Endodermal cell (in vitro differentiated cells): Measurements from ENCODE around the gene GPR107. TPM values are rescaled to one million over a fixed set of nuclear protein-coding genes. Genes with fewer than 3 reads are reported as not detected.

ENCODE experiments used
- DNase-seq: peaks from one replicate; pipeline ENCODE4 v3.0.0-alpha.2; 2017
- H3K27ac ChIP-seq: 2 replicates; pipeline ENCODE4 v1.5.1; 2013; ENCODE audit warnings: mild to moderate bottlenecking, low read depth, low read length, moderate library complexity
- H3K27me3 ChIP-seq: 2 replicates; pipeline ENCODE4 v1.6.1; 2013; ENCODE audit warnings: mild to moderate bottlenecking, low read length, moderate library complexity; ENCODE audit not compliant: insufficient read depth, control insufficient read depth, poor library complexity, severe bottlenecking
- H3K36me3 ChIP-seq: 2 replicates; pipeline ENCODE4 v1.7.0; 2013; ENCODE audit warnings: mild to moderate bottlenecking, low read length, moderate library complexity; ENCODE audit not compliant: control insufficient read depth, insufficient read depth
- H3K4me1 ChIP-seq: one replicate; pipeline ENCODE4 v1.7.0; 2013; ENCODE audit warnings: low read length; ENCODE audit not compliant: control insufficient read depth, insufficient read depth
- H3K4me3 ChIP-seq: 2 replicates; pipeline ENCODE4 v1.5.1; 2013; ENCODE audit warnings: mild to moderate bottlenecking, low read length, moderate library complexity
- H3K9ac ChIP-seq: 2 replicates; pipeline ENCODE4 v1.6.1; 2013; ENCODE audit warnings: mild to moderate bottlenecking, low read length, moderate library complexity; ENCODE audit not compliant: poor library complexity, severe bottlenecking; ENCODE audit errors: extremely low read depth
- H3K9me3 ChIP-seq: 2 replicates; pipeline ENCODE4 v1.6.1; 2013; ENCODE audit warnings: mild to moderate bottlenecking, low read length, moderate library complexity; ENCODE audit not compliant: control insufficient read depth
- H3K27ac Mint-ChIP-seq: 2 replicates; pipeline ENCODE4 v1.8.0; 2020; ENCODE audit warnings: mixed read lengths
- H3K27me3 Mint-ChIP-seq: 2 replicates; pipeline ENCODE4 v1.8.0; 2021; ENCODE audit warnings: mild to moderate bottlenecking, mixed read lengths; ENCODE audit not compliant: insufficient read depth
- H3K36me3 Mint-ChIP-seq: 2 replicates; pipeline ENCODE4 v1.8.0; 2020; ENCODE audit warnings: low read depth, mixed read lengths
- H3K4me1 Mint-ChIP-seq: 2 replicates; pipeline ENCODE4 v1.8.0; 2020; ENCODE audit warnings: mixed read lengths
- H3K4me3 Mint-ChIP-seq: 2 replicates; pipeline ENCODE4 v1.8.0; 2020; ENCODE audit warnings: mild to moderate bottlenecking, moderate library complexity, mixed read lengths
- H3K9me3 Mint-ChIP-seq: 2 replicates; pipeline ENCODE4 v1.8.0; 2020; ENCODE audit warnings: mild to moderate bottlenecking, mixed read lengths
- WGBS, 2 experiments: methylation state at CpG; one replicate each; pipeline versions ENCODE4 v1.1.5 to v1.1.7; 2013; ENCODE audit warnings: missing lambda C conversion rate in 2 of 2, mixed read lengths in 1 of 2; ENCODE audit not compliant: insufficient coverage in 1 of 2, insufficient read length in 1 of 2; 5-methylcytosine and 5-hydroxymethylcytosine counted together
- total RNA-seq, 2 donors: library from RNA; stranded (reverse); fragmentation: NEBNext Ultra II Directional in 1 of 2; extraction: Animal tissue kit (Norgen Biotek cat#: 25700) in 1 of 2; gene quantifications; 2 replicates in 1 of 2; 3 replicates in 1 of 2; pipeline ENCODE4 v1.2.1, GENCODE V29; 2021
- TF ChIP-seq, protein P1 (sequence below): fragments of 200-600 bp; sonication (generic); conservative IDR thresholded peaks from 2 replicates; pipeline ENCODE4 v1.5.0; 2021; ENCODE audit warnings: antibody characterized with exemption, mild to moderate bottlenecking

The GPR107 gene
- total RNA-seq, 2 donors from 2014 or later = 50.7 to 62.0 TPM

DNA sequence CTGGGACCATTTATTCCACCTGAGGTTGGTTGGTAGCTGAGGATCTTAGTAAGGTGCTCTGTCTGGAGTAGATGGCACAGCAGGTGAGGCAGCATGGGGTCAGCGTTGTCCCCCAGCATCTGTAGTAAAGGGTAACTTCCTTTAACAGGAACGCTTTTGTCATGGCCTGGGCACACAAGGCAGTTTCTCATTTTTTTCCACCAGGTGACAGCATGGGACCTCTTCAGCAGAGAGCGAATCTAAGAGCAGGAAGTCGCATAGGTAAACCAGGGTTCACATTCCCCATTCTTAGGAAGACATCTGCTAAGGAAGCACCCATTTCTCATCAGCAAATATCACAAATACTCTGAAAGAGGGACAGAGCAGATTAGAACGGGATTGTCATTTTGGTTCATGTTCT is 56.5 kb downstream of the GPR107 start:
- Histone ChIP-seq H3K36me3 (peaks cover 65% of the 10 kb centered on the region), H3K9ac (no peak overlapping the region), H3K27me3 (no peaks in the 10 kb centered on the region), H3K4me3 (no peak overlapping the region), H3K9me3 (no peaks in the 10 kb centered on the region), H3K27ac (no peak overlapping the region), H3K4me1 (no peaks in the 10 kb centered on the region)
- Mint-ChIP-seq H3K4me1 (no peaks in the 10 kb centered on the region), H3K36me3 (peaks cover 46% of the 10 kb centered on the region), H3K4me3 (no peak overlapping the region), H3K9me3 (no peaks in the 10 kb centered on the region), H3K27me3 (no peaks in the 10 kb centered on the region), H3K27ac (peak overlapping the region; percentile 3)
- TF ChIP-seq, protein P1, sequence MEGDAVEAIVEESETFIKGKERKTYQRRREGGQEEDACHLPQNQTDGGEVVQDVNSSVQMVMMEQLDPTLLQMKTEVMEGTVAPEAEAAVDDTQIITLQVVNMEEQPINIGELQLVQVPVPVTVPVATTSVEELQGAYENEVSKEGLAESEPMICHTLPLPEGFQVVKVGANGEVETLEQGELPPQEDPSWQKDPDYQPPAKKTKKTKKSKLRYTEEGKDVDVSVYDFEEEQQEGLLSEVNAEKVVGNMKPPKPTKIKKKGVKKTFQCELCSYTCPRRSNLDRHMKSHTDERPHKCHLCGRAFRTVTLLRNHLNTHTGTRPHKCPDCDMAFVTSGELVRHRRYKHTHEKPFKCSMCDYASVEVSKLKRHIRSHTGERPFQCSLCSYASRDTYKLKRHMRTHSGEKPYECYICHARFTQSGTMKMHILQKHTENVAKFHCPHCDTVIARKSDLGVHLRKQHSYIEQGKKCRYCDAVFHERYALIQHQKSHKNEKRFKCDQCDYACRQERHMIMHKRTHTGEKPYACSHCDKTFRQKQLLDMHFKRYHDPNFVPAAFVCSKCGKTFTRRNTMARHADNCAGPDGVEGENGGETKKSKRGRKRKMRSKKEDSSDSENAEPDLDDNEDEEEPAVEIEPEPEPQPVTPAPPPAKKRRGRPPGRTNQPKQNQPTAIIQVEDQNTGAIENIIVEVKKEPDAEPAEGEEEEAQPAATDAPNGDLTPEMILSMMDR = peak; percentile 54
- 89 to 90% methylated on average over 3 to 5 of the region's 5 CpGs for WGBS, 2 experiments
- peak; percentile 68 for DNase-seq

DNA sequence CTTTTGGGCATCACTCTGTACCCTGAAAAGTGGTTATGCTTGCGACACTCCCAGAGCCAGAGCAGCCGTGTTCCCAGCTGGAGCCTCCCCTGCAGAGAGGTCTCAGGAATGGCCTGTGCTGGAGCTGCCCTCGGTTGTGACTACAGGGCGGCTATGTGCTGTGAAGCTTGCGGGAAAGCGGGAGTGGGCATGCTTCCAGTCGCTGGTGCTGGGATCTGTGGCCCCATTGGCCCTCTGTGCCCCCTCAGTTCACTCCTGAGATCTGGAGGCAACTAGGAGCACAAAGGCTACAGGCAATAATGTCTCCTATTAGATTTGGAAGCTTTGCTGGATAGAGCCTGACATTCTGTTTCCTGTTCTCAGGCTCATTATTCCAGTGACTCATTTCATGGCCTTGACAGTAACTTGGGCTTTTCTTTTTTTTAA is 56.9 kb downstream of the GPR107 start:
- no peak overlapping the region for H3K4me3 ChIP-seq
- H3K4me3 Mint-ChIP-seq = no peak overlapping the region
- H3K36me3 Mint-ChIP-seq = peaks cover 46% of the 10 kb centered on the region
- H3K27me3 Mint-ChIP-seq = no peaks in the 10 kb centered on the region
- 95 to 97% methylated on average over 7 of the region's 7 CpGs for WGBS, 2 experiments
- no peak overlapping the region for H3K9ac ChIP-seq
- no peaks in the 10 kb centered on the region for H3K9me3 Mint-ChIP-seq
- no peaks in the 10 kb centered on the region for H3K4me1 ChIP-seq
- no peaks in the 10 kb centered on the region for H3K4me1 Mint-ChIP-seq
- H3K36me3 ChIP-seq = peaks cover 67% of the 10 kb centered on the region
- no peak overlapping the region for H3K27ac Mint-ChIP-seq
- no peaks in the 10 kb centered on the region for H3K27me3 ChIP-seq
- H3K9me3 ChIP-seq = no peaks in the 10 kb centered on the region
- TF ChIP-seq, protein P1 = no peak
- DNase-seq = peak; percentile 59
- no peak overlapping the region for H3K27ac ChIP-seq

DNA sequence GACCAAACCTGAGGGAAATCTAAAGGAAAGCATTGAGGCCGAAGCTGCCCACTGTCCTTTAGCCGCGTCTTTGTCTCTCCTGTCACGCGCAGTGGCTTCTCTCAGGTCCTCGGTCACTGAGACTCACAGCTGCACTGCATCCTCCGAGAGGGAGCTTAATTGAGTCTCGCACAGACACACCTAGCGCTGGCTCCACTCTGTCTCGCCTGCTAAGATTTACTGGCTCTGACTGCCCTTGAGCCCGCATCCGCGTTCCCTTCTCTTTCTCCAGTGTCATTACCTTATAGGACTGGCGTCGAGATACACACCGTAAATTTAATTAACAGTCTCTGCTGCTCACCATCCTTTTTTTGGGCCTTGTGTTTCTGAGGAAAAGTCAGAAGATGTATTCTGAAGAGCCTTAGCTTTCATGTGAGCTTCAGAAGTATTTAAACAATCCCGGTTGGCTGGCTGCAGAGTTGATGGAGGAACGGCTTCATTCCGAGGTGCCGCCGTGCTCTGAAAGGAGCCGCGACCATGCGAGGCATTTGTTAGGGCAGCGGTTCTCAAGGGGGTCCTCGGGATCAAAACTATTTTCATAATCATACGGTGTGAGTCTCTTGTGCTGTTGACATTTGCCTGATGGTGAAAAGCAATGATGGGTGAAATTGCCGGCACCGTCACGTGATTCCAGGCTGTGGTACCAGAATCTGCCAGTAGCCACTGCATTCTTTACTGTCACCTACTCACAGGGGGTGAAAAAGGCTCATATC is 58.3 kb downstream of the GPR107 start:
- WGBS, 2 experiments = 89 to 92% methylated on average over 27 to 30 of the region's 30 CpGs
- H3K27ac Mint-ChIP-seq = peak overlapping the region; percentile 57

More for the DNA sequence above, 58.3 kb downstream of the GPR107 start:
- peaks cover 45% of the 10 kb centered on the region for H3K36me3 Mint-ChIP-seq
- no peaks in the 10 kb centered on the region for H3K9me3 Mint-ChIP-seq
- Histone ChIP-seq H3K4me3 (no peak overlapping the region), H3K9me3 (no peaks in the 10 kb centered on the region), H3K36me3 (peaks cover 67% of the 10 kb centered on the region), H3K27me3 (no peaks in the 10 kb centered on the region), H3K9ac (no peak overlapping the region), H3K4me1 (no peaks in the 10 kb centered on the region), H3K27ac (no peak overlapping the region)
- peaks cover under 1% of the 10 kb centered on the region for H3K4me1 Mint-ChIP-seq
- TF ChIP-seq, protein P1 = no peak
- no peak overlapping the region for H3K4me3 Mint-ChIP-seq
- H3K27me3 Mint-ChIP-seq = no peaks in the 10 kb centered on the region
- DNase-seq = no peak
